Lung (tissue), 12 donors: ENCODE results near the gene MAP3K2. TPM values are rescaled to one million over a fixed set of nuclear protein-coding genes. Genes with fewer than 3 reads are reported as not detected.
"Not testable (repeated sequence)": the region's sequence is repeated elsewhere in the genome, so short reads cannot be mapped to it uniquely, and the experiment has no call there.

ENCODE experiments used
- ATAC-seq: fragments of 200-7000 bp; cut with Tn5 transposase; one replicate; pipeline ENCODE4 v1.9.1; 2020; ENCODE audit warnings: moderate number of reproducible peaks; ENCODE audit not compliant: insufficient read depth, low FRiP score
- DNase-seq, 3 donors: peaks; one replicate each; pipeline ENCODE4 v3.0.0-alpha.2; 2013 to 2017
- H3K27ac ChIP-seq, 2 donors: one replicate each; pipeline ENCODE4 v1.5.1; 2013; ENCODE audit warnings: mild to moderate bottlenecking in 2 of 2, moderate library complexity in 2 of 2, control low read depth in 1 of 2, inconsistent platforms in 1 of 2, low read depth in 1 of 2, low read length in 1 of 2
- H3K27me3 ChIP-seq, 3 donors: one replicate each; pipeline ENCODE4 v1.5.1; 2013; ENCODE audit warnings: low read length in 2 of 3; ENCODE audit not compliant: control insufficient read depth in 3 of 3, insufficient read depth in 3 of 3
- H3K36me3 ChIP-seq, 4 donors: one replicate each; pipeline ENCODE4 v1.5.1; 2013; ENCODE audit warnings: low read length in 4 of 4, mild to moderate bottlenecking in 1 of 4, moderate library complexity in 1 of 4; ENCODE audit not compliant: control insufficient read depth in 4 of 4, insufficient read depth in 4 of 4
- H3K4me1 ChIP-seq, 5 donors: one replicate each; pipeline ENCODE4 v1.5.1; 2013; ENCODE audit warnings: low read length in 5 of 5, mild to moderate bottlenecking in 2 of 5, moderate library complexity in 1 of 5; ENCODE audit not compliant: control insufficient read depth in 5 of 5, insufficient read depth in 5 of 5
- H3K4me3 ChIP-seq: one replicate; pipeline ENCODE4 v1.5.1; 2013; ENCODE audit warnings: mild to moderate bottlenecking, control low read depth, moderate library complexity
- H3K9ac ChIP-seq, 2 donors: one replicate each; pipeline ENCODE4 v1.5.1; 2013; ENCODE audit warnings: low read length in 2 of 2, control low read depth in 1 of 2; ENCODE audit not compliant: insufficient read depth in 1 of 2
- H3K9me3 ChIP-seq, 4 donors: one replicate each; pipeline ENCODE4 v1.5.1; 2013; ENCODE audit warnings: low read length in 3 of 4, mild to moderate bottlenecking in 1 of 4, moderate library complexity in 1 of 4; ENCODE audit not compliant: control insufficient read depth in 4 of 4, insufficient read depth in 3 of 4
- WGBS, 2 donors: extraction: QIAGEN DNeasy Blood & Tissue Kit; methylation state at CpG; one replicate each; pipeline ENCODE4 v1.1.7; 2013; 5-methylcytosine and 5-hydroxymethylcytosine counted together
- polyA plus RNA-seq, 2 donors: library from polyadenylated mRNA; stranded (reverse); fragments of 200-250 nt; gene quantifications; one replicate each; pipeline ENCODE4 v1.2.1, GENCODE V29; 2013
- total RNA-seq, 2 donors: library from RNA; depleted of rRNA in 1 of 2; stranded (reverse); fragments of >200 nt in 1 of 2; gene quantifications; one replicate each; pipeline ENCODE4 v1.2.1, GENCODE V29; 2014 to 2021
- TF ChIP-seq, protein P1 (sequence below): IDR thresholded peaks from 2 replicates; pipeline ENCODE4 v1.5.1; 2012; ENCODE audit warnings: mild to moderate bottlenecking; ENCODE audit errors: control extremely low read depth, extremely low read depth
- donor health status: control.
- donor health status: control.
- donor health status: Bipolar disorder and iron deficiency.
- donor health status: healthy.
- donor health status: DM: yes; HTN: yes; CAD: no.

MAP3K2 gene
- total and polyA plus RNA-seq, 4 donors, result 8.1 to 81.0 (median 30.8) TPM

DNA sequence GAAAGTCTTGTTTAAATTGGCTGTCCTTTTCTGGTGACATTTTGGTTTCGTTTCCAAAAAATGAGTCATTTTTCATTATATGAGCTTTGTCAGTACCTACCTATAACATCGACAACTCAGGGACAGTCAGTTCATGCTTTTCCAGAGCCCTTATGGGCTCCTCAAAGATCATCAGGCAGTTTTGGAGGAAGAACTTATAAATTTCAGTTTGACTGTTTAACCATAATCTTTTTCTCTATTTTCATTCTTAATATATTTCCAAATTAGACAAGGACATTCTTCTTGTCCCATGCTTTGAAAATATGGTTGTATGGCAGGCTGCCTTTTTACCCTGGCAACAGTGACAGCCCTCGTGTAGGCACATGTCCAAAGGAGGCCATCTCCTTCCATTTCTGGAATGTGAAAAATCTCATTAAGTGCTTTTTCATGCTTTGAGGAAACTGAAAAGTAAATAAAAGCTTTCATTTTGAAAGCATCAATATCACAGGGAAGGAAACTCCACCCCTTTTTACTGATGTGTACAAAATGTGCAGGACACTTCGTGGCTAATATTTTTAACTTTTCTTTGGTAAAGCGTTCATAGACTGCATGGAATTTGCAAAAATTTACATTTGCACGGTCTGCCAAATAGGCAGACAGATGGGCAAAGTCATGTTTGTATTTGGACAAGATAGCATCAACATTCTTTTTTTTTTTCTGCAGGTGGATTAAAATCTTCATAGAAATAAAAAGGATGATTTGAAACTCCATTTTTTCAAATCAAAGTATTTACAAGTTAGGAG lies 23.3 kb upstream of the MAP3K2 start:
- TF ChIP-seq, protein P1, sequence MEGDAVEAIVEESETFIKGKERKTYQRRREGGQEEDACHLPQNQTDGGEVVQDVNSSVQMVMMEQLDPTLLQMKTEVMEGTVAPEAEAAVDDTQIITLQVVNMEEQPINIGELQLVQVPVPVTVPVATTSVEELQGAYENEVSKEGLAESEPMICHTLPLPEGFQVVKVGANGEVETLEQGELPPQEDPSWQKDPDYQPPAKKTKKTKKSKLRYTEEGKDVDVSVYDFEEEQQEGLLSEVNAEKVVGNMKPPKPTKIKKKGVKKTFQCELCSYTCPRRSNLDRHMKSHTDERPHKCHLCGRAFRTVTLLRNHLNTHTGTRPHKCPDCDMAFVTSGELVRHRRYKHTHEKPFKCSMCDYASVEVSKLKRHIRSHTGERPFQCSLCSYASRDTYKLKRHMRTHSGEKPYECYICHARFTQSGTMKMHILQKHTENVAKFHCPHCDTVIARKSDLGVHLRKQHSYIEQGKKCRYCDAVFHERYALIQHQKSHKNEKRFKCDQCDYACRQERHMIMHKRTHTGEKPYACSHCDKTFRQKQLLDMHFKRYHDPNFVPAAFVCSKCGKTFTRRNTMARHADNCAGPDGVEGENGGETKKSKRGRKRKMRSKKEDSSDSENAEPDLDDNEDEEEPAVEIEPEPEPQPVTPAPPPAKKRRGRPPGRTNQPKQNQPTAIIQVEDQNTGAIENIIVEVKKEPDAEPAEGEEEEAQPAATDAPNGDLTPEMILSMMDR, result no peak
- no peaks in the 10 kb centered on the region for H3K27me3 ChIP-seq
- ATAC-seq, result no peak
- peaks cover 0 to 46% (median 13%) of the 10 kb centered on the region in 5 donors for H3K4me1 ChIP-seq
- no peaks in the 10 kb centered on the region for H3K36me3 ChIP-seq
- peak; percentile 79 to 88 (median 84) for DNase-seq
- H3K9ac ChIP-seq, result no peak overlapping the region
- no peaks in the 10 kb centered on the region for H3K9me3 ChIP-seq
- H3K4me3 ChIP-seq, result no peak overlapping the region
- 15 to 53% methylated on average over 6 of the region's 6 CpGs for WGBS, 2 donors
- peak overlapping the region in 1 of 2 donors; percentile 45 for H3K27ac ChIP-seq

- not testable (repeated sequence) for H3K9ac ChIP-seq, H3K4me3 ChIP-seq, H3K27ac ChIP-seq, ATAC-seq, DNase-seq, H3K9me3 ChIP-seq, H3K36me3 ChIP-seq, H3K27me3 ChIP-seq
- peaks cover 0 to 35% (median 11%) of the 10 kb centered on the region in 5 donors for H3K4me1 ChIP-seq
- 98 to 99% methylated on average over 8 of the region's 8 CpGs for WGBS, 2 donors
Measured at GRCh38 chr2:127409716-127410115, 21.9 kb upstream of the MAP3K2 start.

- DNase-seq (no peak), ATAC-seq (no peak)
- H3K9me3 ChIP-seq, result no peaks in the 10 kb centered on the region
- peaks cover 0 to 35% (median 10%) of the 10 kb centered on the region in 5 donors for H3K4me1 ChIP-seq
- 88 to 90% methylated on average over 10 of the region's 10 CpGs for WGBS, 2 donors
- no peaks in the 10 kb centered on the region for H3K36me3 ChIP-seq
- H3K27ac ChIP-seq, result peak overlapping the region; percentile 87 to 98
- TF ChIP-seq, protein P1, result no peak
- peak overlapping the region in 1 of 2 donors; percentile 38 for H3K9ac ChIP-seq
- H3K4me3 ChIP-seq, result no peak overlapping the region
- no peaks in the 10 kb centered on the region for H3K27me3 ChIP-seq
Measured at GRCh38 chr2:127408807-127409099, 21.0 kb upstream of the MAP3K2 start.

DNA sequence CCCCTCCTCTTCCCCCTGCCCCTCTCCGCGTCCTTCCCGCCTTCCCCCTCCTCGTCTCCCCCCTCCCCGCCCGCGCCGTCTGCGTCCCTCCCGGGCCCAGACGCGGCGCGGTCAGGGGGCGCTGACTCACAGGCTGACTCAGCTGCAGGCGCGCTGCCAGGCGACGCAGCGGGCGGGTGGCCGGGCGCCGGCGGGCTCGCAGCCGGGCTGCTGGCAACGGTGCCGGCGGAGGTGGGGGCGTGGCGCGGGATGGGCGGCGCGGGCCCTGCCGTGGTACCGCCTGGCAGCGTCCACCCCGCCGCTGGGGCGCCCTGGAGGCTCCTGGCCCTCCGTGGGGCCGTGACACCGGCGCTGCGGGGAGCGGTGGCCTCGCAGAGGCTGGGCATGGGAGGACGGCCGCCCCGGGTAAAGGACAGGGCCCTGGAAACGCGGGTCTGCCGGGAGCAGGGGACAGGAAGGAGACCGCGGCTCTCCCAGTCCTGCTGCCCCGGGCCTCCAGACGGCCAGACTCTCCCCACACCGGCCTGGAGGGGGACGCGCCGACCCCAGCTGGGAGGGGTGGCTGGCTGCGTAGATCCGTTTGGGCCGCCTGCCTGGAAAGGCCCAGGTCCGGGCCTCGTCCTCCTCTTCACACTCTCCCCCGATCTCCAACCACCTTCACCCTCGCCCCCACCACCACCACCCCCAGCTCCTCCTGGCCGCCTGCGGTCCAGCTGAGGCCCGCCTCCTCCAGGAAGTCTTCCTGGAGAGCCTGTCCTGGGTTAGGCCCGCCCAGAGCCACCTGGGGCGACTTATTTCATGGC lies 20.4 kb upstream of the MAP3K2 start:
- DNase-seq (peak; percentile 93 to 96 (median 94)), ATAC-seq (peak; percentile 92)
- 4 to 13% methylated on average over 35 to 75 of the region's 75 CpGs for WGBS, 2 donors
- H3K36me3 ChIP-seq, result no peaks in the 10 kb centered on the region
- no peaks in the 10 kb centered on the region for H3K27me3 ChIP-seq
- H3K9ac ChIP-seq, result peak overlapping the region in 1 of 2 donors; percentile 38
- TF ChIP-seq, protein P1, result no peak
- H3K27ac ChIP-seq, result peak overlapping the region; percentile 87 to 98
- H3K4me3 ChIP-seq, result peak overlapping the region; percentile 51
- H3K4me1 ChIP-seq, result peaks cover 0 to 35% (median 10%) of the 10 kb centered on the region in 5 donors
- no peaks in the 10 kb centered on the region for H3K9me3 ChIP-seq
